HEK293T (cell line): ENCODE data around the gene POLR2F.

Source experiments
- ARNT ChIP-seq: fragments of 450-650 bp; IDR thresholded peaks from 2 replicates; pipeline ENCODE4 v1.6.1; 2017; ENCODE audit warnings: mild to moderate bottlenecking
- BHLHE40 ChIP-seq: fragments of 450-650 bp; IDR thresholded peaks from 2 replicates; pipeline ENCODE4 v1.6.1; 2016; ENCODE audit warnings: mild to moderate bottlenecking, moderate library complexity, borderline replicate concordance
- ELF4 ChIP-seq: fragments of 450-650 bp; IDR thresholded peaks from 2 replicates; pipeline ENCODE4 v1.6.1; 2017; ENCODE audit warnings: antibody characterized with exemption
- FOXM1 ChIP-seq: fragments of 450-650 bp; IDR thresholded peaks from 2 replicates; pipeline ENCODE4 v1.6.1; 2017; ENCODE audit warnings: mild to moderate bottlenecking, borderline replicate concordance
- LEF1 ChIP-seq: fragments of 450-650 bp; IDR thresholded peaks from 2 replicates; pipeline ENCODE4 v1.6.1; 2017; ENCODE audit warnings: mild to moderate bottlenecking, borderline replicate concordance
- NFRKB ChIP-seq: fragments of 450-650 bp; IDR thresholded peaks from 2 replicates; pipeline ENCODE4 v1.6.1; 2016; ENCODE audit warnings: mild to moderate bottlenecking, moderate library complexity
- SUZ12 ChIP-seq: fragments of 450-650 bp; IDR thresholded peaks from 2 replicates; pipeline ENCODE4 v1.6.1; 2016; ENCODE audit warnings: mild to moderate bottlenecking
- TARDBP ChIP-seq: fragments of 450-650 bp; IDR thresholded peaks from 2 replicates; pipeline ENCODE4 v1.6.1; 2016
- ZNF384 ChIP-seq: fragments of 450-650 bp; IDR thresholded peaks from 2 replicates; pipeline ENCODE4 v1.6.1; 2016
- TF ChIP-seq, protein P1 (sequence below): fragments of 450-650 bp; IDR thresholded peaks from 2 replicates; pipeline ENCODE4 v1.6.1; 2016

DNA sequence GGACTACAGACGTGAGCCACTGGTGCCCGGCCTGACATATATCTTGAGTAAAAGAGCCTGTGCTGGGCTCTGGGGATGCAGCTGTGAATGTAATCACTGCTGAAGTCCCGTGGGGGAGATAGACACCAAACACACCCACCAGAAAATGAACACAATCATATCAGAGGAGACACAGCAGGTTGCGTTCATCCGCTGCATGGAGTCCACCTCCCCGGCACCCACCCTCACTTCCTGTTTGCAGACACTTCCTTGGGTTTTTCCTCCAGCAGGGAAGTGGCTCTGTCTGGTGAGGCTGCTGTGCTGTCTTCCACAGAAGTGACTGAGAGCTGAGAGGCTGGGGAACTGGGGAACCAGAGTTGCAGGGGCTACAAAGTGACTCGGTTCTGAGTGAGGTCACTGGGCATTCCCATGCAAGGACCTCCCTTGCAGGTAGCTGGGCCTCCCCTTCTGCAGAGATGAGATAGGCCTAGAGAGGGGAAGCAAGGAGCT, 40.2 kb upstream of the POLR2F start:
- no peak for TF ChIP-seq BHLHE40
- TF ChIP-seq, protein P1, sequence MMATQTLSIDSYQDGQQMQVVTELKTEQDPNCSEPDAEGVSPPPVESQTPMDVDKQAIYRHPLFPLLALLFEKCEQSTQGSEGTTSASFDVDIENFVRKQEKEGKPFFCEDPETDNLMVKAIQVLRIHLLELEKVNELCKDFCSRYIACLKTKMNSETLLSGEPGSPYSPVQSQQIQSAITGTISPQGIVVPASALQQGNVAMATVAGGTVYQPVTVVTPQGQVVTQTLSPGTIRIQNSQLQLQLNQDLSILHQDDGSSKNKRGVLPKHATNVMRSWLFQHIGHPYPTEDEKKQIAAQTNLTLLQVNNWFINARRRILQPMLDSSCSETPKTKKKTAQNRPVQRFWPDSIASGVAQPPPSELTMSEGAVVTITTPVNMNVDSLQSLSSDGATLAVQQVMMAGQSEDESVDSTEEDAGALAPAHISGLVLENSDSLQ: no peak
- TF ChIP-seq ELF4: no peak
- no peak for TF ChIP-seq LEF1
- no peak for TF ChIP-seq ZNF384
- TF ChIP-seq FOXM1: no peak
- no peak for TF ChIP-seq TARDBP
- TF ChIP-seq SUZ12: no peak
- TF ChIP-seq ARNT: no peak
- TF ChIP-seq NFRKB: no peak
